Measurements from ENCODE around the gene FAIM2. TPM values are rescaled to one million over a fixed set of nuclear protein-coding genes. Genes with fewer than 3 reads are reported as not detected.

The FAIM2 gene
- total RNA-seq, 1 donor from 2014 or later: not detected

GRCh38 chr12:49877066-49877465, 26.6 kb downstream of the FAIM2 start:
- intact Hi-C loops (cut with micrococcal nuclease): no loop called here
- POLR2A ChIA-PET: no interaction called here
- Mint-ChIP-seq H3K27ac (no peak overlapping the region), H3K36me3 (ENCODE audit: low read depth) (no peaks in the 10 kb centered on the region), H3K9me3 (peaks cover 2% of the 10 kb centered on the region), H3K27me3 (peaks cover 8% of the 10 kb centered on the region), H3K4me1 (no peaks in the 10 kb centered on the region), H3K4me3 (no peak overlapping the region)
- DNase-seq: no peak
- CTCF ChIA-PET: no interaction called here
- no peak for TF ChIP-seq CTCF (IDR thresholded peaks at IDR 0.05)
- no peak for ATAC-seq (ENCODE audit: low read depth)

GRCh38 chr12:49876070-49876469, 27.6 kb downstream of the FAIM2 start:
- POLR2A ChIA-PET: no interaction called here
- TF ChIP-seq CTCF (IDR thresholded peaks at IDR 0.05): no peak
- ATAC-seq (ENCODE audit: low read depth): no peak
- DNase-seq: no peak
- CTCF ChIA-PET: no interaction called here
- Mint-ChIP-seq H3K4me1 (no peaks in the 10 kb centered on the region), H3K4me3 (no peak overlapping the region), H3K27me3 (peaks cover 8% of the 10 kb centered on the region), H3K9me3 (peaks cover 2% of the 10 kb centered on the region), H3K36me3 (ENCODE audit: low read depth) (no peaks in the 10 kb centered on the region), H3K27ac (no peak overlapping the region)
- intact Hi-C loops (cut with micrococcal nuclease): no loop called here

- Mint-ChIP-seq H3K36me3 (ENCODE audit: low read depth) (no peaks in the 10 kb centered on the region), H3K27ac (no peak overlapping the region), H3K27me3 (peaks cover 8% of the 10 kb centered on the region), H3K9me3 (peaks cover 2% of the 10 kb centered on the region), H3K4me3 (no peak overlapping the region), H3K4me1 (no peaks in the 10 kb centered on the region)
- no peak for ATAC-seq (ENCODE audit: low read depth)
- TF ChIP-seq CTCF (IDR thresholded peaks at IDR 0.05): no peak
- ChIA-PET POLR2A (no interaction called here), CTCF (no interaction called here)
- no peak for DNase-seq
- intact Hi-C loops (cut with micrococcal nuclease): no loop called here
Measured at GRCh38 chr12:49875115-49875720, 28.5 kb downstream of the FAIM2 start.

- POLR2A ChIA-PET: no interaction called here
- Mint-ChIP-seq H3K9me3 (no peaks in the 10 kb centered on the region), H3K27me3 (peaks cover 8% of the 10 kb centered on the region), H3K4me3 (no peak overlapping the region), H3K27ac (no peak overlapping the region), H3K4me1 (no peaks in the 10 kb centered on the region), H3K36me3 (ENCODE audit: low read depth) (no peaks in the 10 kb centered on the region)
- TF ChIP-seq CTCF (IDR thresholded peaks at IDR 0.05): no peak
- no peak for ATAC-seq (ENCODE audit: low read depth)
- intact Hi-C loops (cut with micrococcal nuclease): no loop called here
- CTCF ChIA-PET: no interaction called here
- no peak for DNase-seq
Measured at GRCh38 chr12:49874142-49874897, 29.4 kb downstream of the FAIM2 start.

- no peak for DNase-seq
- intact Hi-C loops (cut with micrococcal nuclease): no loop called here
- Mint-ChIP-seq H3K36me3 (ENCODE audit: low read depth) (no peaks in the 10 kb centered on the region), H3K27me3 (peaks cover 9% of the 10 kb centered on the region), H3K9me3 (no peaks in the 10 kb centered on the region), H3K4me1 (no peaks in the 10 kb centered on the region), H3K27ac (no peak overlapping the region), H3K4me3 (no peak overlapping the region)
- TF ChIP-seq CTCF (IDR thresholded peaks at IDR 0.05): no peak
- ChIA-PET POLR2A (no interaction called here), CTCF (no interaction called here)
- ATAC-seq (ENCODE audit: low read depth): no peak
Measured at GRCh38 chr12:49873361-49873934, 30.3 kb downstream of the FAIM2 start.
